GM18507 (cell line): ENCODE measurements around the gene COA3.
A peak's percentile ranks its signal among the peaks of the same experiment; 100 is the strongest.

Source experiments
- DNase-seq: peaks from one replicate; pipeline ENCODE4 v3.0.0; 2011; ENCODE audit warnings: low read depth; ENCODE audit not compliant: insufficient read length; ENCODE audit errors: extremely low spot score
- FAIRE-seq: peaks from 2 replicates; lab custom pipeline; 2011; peaks lifted over from hg19 to GRCh38; lab: Jason Lieb, UNC

COA3 gene

GRCh38 chr17:42798383-42799380, at the start of gene COA3, which contains the start of gene CNTD1:
Gene COA3, minus strand, starts transcription at chr17:42798704. Its CDS starts 23 bp downstream, at chr17:42798681.
Gene CNTD1, plus strand, starts transcription at chr17:42798861. Its CDS starts 207 bp downstream, at chr17:42799068.
- peak; percentile 91 for DNase-seq
- FAIRE-seq = peak; percentile 87

GRCh38 chr17:42848093-42848492, 49.6 kb upstream of the COA3 start:
- no peak for FAIRE-seq
- DNase-seq = no peak

GRCh38 chr17:42846594-42847280, 48.2 kb upstream of the COA3 start:
- FAIRE-seq = no peak
- DNase-seq = no peak

- no peak for FAIRE-seq
These were observed 47.6 kb upstream of the COA3 start for GRCh38 chr17:42845918-42846593.

GRCh38 chr17:42845556-42845917, 47.0 kb upstream of the COA3 start:
- FAIRE-seq (no peak), DNase-seq (no peak)

More at GRCh38 chr17:42845918-42846593, 47.6 kb upstream of the COA3 start:
- DNase-seq = no peak

- FAIRE-seq (no peak), DNase-seq (no peak)
These were observed 46.5 kb upstream of the COA3 start for GRCh38 chr17:42844761-42845555.

- DNase-seq (no peak), FAIRE-seq (no peak)
These were observed 45.8 kb upstream of the COA3 start, which contains the start of gene AOC2 for GRCh38 chr17:42844271-42844670. Gene AOC2, plus strand, starts transcription at chr17:42844580. Its CDS starts 47 bp downstream, at chr17:42844627.

GRCh38 chr17:42843358-42843934, 44.9 kb upstream of the COA3 start:
- DNase-seq (peak; percentile 20), FAIRE-seq (no peak)

GRCh38 chr17:42841975-42842685, 43.6 kb upstream of the COA3 start:
- DNase-seq = no peak
- no peak for FAIRE-seq

- no peak for DNase-seq
- FAIRE-seq = no peak
These were observed 37.2 kb upstream of the COA3 start for GRCh38 chr17:42835732-42836131.

- FAIRE-seq = no peak
These were observed 35.4 kb upstream of the COA3 start for GRCh38 chr17:42833767-42834422.

GRCh38 chr17:42832934-42833766, 34.6 kb upstream of the COA3 start, which contains the start of gene PSME3:
Gene PSME3, plus strand, starts transcription at chr17:42833397. Its CDS starts 235 bp downstream, at chr17:42833632.
- DNase-seq (peak; percentile 85), FAIRE-seq (peak; percentile 71)

More at GRCh38 chr17:42833767-42834422, 35.4 kb upstream of the COA3 start:
- no peak for DNase-seq

GRCh38 chr17:42832213-42832933, 33.9 kb upstream of the COA3 start:
- no peak for FAIRE-seq
- no peak for DNase-seq

GRCh38 chr17:42830971-42831370, 32.5 kb upstream of the COA3 start:
- DNase-seq (no peak), FAIRE-seq (no peak)

- FAIRE-seq (no peak), DNase-seq (no peak)
These were observed 29.0 kb upstream of the COA3 start for GRCh38 chr17:42827472-42827871.

GRCh38 chr17:42821176-42821575, 22.7 kb upstream of the COA3 start:
- no peak for DNase-seq
- FAIRE-seq = no peak
